Fibroblast of pulmonary artery (primary cell): ENCODE results near the gene PLEKHH1.

ENCODE experiments used
- DNase-seq: peaks from one replicate; pipeline ENCODE4 v3.0.0-alpha.2; 2010; ENCODE audit warnings: low read depth
- H3K4me3 ChIP-seq: replicated peaks from 2 replicates; pipeline ENCODE4 v1.5.1; 2011; ENCODE audit warnings: low read depth, mild to moderate bottlenecking, control low read depth, low read length, moderate library complexity
- CTCF ChIP-seq: IDR thresholded peaks from 2 replicates; pipeline ENCODE4 v1.5.1; 2011; ENCODE audit warnings: mild to moderate bottlenecking, control low read depth, low read length, inconsistent platforms; ENCODE audit errors: missing control alignments

The PLEKHH1 gene

GRCh38 chr14:67579040-67579439 is 46.0 kb downstream of the PLEKHH1 start:
- DNase-seq, result no peak
- TF ChIP-seq CTCF, result no peak
- no peak overlapping the region for H3K4me3 ChIP-seq

GRCh38 chr14:67579636-67580035 is 46.5 kb downstream of the PLEKHH1 start:
- TF ChIP-seq CTCF, result no peak
- no peak for DNase-seq
- no peak overlapping the region for H3K4me3 ChIP-seq

- no peak for DNase-seq
- H3K4me3 ChIP-seq, result no peak overlapping the region
- no peak for TF ChIP-seq CTCF
Observed at GRCh38 chr14:67580336-67581171, 47.5 kb downstream of the PLEKHH1 start.

- DNase-seq, result no peak
Observed at GRCh38 chr14:67581643-67582042, 48.6 kb downstream of the PLEKHH1 start.

GRCh38 chr14:67582061-67582460 is 49.0 kb downstream of the PLEKHH1 start:
- no peak overlapping the region for H3K4me3 ChIP-seq
- no peak for DNase-seq
- no peak for TF ChIP-seq CTCF

More at GRCh38 chr14:67581643-67582042, 48.6 kb downstream of the PLEKHH1 start:
- no peak overlapping the region for H3K4me3 ChIP-seq
- no peak for TF ChIP-seq CTCF

- peak; percentile 67 for DNase-seq
- TF ChIP-seq CTCF, result peak; percentile 87
- no peak overlapping the region for H3K4me3 ChIP-seq
Observed at GRCh38 chr14:67583711-67584644, 50.9 kb downstream of the PLEKHH1 start.
